ENCODE measurements around the gene CRTAC1.

The CRTAC1 gene

GRCh38 chr10:97922022-97922758 lies 108.2 kb downstream of the CRTAC1 start:
- no peak for DNase-seq

GRCh38 chr10:97921581-97922021 lies 108.8 kb downstream of the CRTAC1 start:
- no peak for DNase-seq

- no peak for DNase-seq
These were observed 109.6 kb downstream of the CRTAC1 start for GRCh38 chr10:97920865-97921264.

GRCh38 chr10:97919012-97919411 lies 111.4 kb downstream of the CRTAC1 start:
- no peak for DNase-seq

- DNase-seq = no peak
These were observed 113.8 kb downstream of the CRTAC1 start for GRCh38 chr10:97916586-97916985.

GRCh38 chr10:97915346-97916131 lies 114.9 kb downstream of the CRTAC1 start:
- DNase-seq = no peak

- DNase-seq = peak; percentile 59 to 71
These were observed 115.6 kb downstream of the CRTAC1 start for GRCh38 chr10:97914837-97915211.

- DNase-seq = no peak
These were observed 116.1 kb downstream of the CRTAC1 start for GRCh38 chr10:97914171-97914836.

- no peak for DNase-seq
These were observed 116.8 kb downstream of the CRTAC1 start for GRCh38 chr10:97913614-97914013.

GRCh38 chr10:97913193-97913592 lies 117.2 kb downstream of the CRTAC1 start:
- no peak for DNase-seq

- DNase-seq = peak in 1 of 2 donors; percentile 0
These were observed 119.2 kb downstream of the CRTAC1 start for GRCh38 chr10:97911217-97911616.

GRCh38 chr10:97910661-97911060 lies 119.8 kb downstream of the CRTAC1 start:
- DNase-seq = no peak

- no peak for DNase-seq
These were observed 122.6 kb downstream of the CRTAC1 start for GRCh38 chr10:97907830-97908229.

- DNase-seq = no peak
These were observed 123.2 kb downstream of the CRTAC1 start for GRCh38 chr10:97907211-97907610.

- DNase-seq = no peak
These were observed 125.1 kb downstream of the CRTAC1 start for GRCh38 chr10:97905276-97905675.

- DNase-seq = no peak
These were observed 125.8 kb downstream of the CRTAC1 start for GRCh38 chr10:97904576-97904975.

- DNase-seq = no peak
These were observed 126.4 kb downstream of the CRTAC1 start for GRCh38 chr10:97904018-97904381.

- DNase-seq = no peak
These were observed 127.0 kb downstream of the CRTAC1 start for GRCh38 chr10:97903128-97904017.

GRCh38 chr10:97901381-97901780 lies 129.0 kb downstream of the CRTAC1 start:
- DNase-seq = no peak

- no peak for DNase-seq
These were observed 132.0 kb downstream of the CRTAC1 start for GRCh38 chr10:97898429-97898828.

- no peak for DNase-seq
These were observed 133.6 kb downstream of the CRTAC1 start for GRCh38 chr10:97896756-97897358.

- no peak for DNase-seq
These were observed 134.5 kb downstream of the CRTAC1 start for GRCh38 chr10:97895915-97896314.
